HG03280 (cell line): ENCODE data around the gene R3HDM1.
"Not testable (repeated sequence)": the region's sequence is repeated elsewhere in the genome, so short reads cannot be mapped to it uniquely, and the experiment has no call there.

ENCODE experiments used
- ATAC-seq: cut with Tn5 transposase; IDR thresholded peaks from one replicate; pipeline ENCODE4 v1.9.1; 2021; ENCODE audit warnings: mild to moderate bottlenecking, moderate library complexity; ENCODE audit not compliant: unreplicated experiment

Gene R3HDM1

GRCh38 chr2:135531231-135532197, at the start of gene R3HDM1:
Gene R3HDM1 (plus strand): TSS chr2:135531484. CDS start chr2:135604846, 73,362 bp downstream.
- ATAC-seq, result peak; percentile 79

- no peak for ATAC-seq
These were observed 45.8 kb upstream of the R3HDM1 start for GRCh38 chr2:135485441-135485840.

- ATAC-seq, result no peak
These were observed 40.9 kb upstream of the R3HDM1 start for GRCh38 chr2:135490376-135490775.

GRCh38 chr2:135494503-135494902, 36.8 kb upstream of the R3HDM1 start:
- ATAC-seq, result no peak

GRCh38 chr2:135494917-135495316, 36.4 kb upstream of the R3HDM1 start:
- ATAC-seq, result no peak

- ATAC-seq, result not testable (repeated sequence)
These were observed 32.7 kb upstream of the R3HDM1 start for GRCh38 chr2:135498588-135498987.

- no peak for ATAC-seq
These were observed 26.5 kb upstream of the R3HDM1 start for GRCh38 chr2:135504811-135505210.

- no peak for ATAC-seq
These were observed 20.7 kb upstream of the R3HDM1 start for GRCh38 chr2:135510577-135510976.

- ATAC-seq, result no peak
These were observed 19.2 kb upstream of the R3HDM1 start for GRCh38 chr2:135512099-135512498.

GRCh38 chr2:135525786-135526185, 5.5 kb upstream of the R3HDM1 start:
- no peak for ATAC-seq

GRCh38 chr2:135528006-135528405, 3.3 kb upstream of the R3HDM1 start:
- ATAC-seq, result no peak

GRCh38 chr2:135530313-135531230, 712 bp upstream of the R3HDM1 start, which contains the start of gene ZRANB3:
Gene ZRANB3 (minus strand): TSS chr2:135531218.
- ATAC-seq, result peak; percentile 72

- no peak for ATAC-seq
These were observed 1.3 kb downstream of the R3HDM1 start for GRCh38 chr2:135532581-135532980.

GRCh38 chr2:135533545-135533944, 2.3 kb downstream of the R3HDM1 start:
- ATAC-seq, result not testable (repeated sequence)

- no peak for ATAC-seq
These were observed 15.2 kb downstream of the R3HDM1 start for GRCh38 chr2:135546436-135546835.

GRCh38 chr2:135547311-135547710, 16.0 kb downstream of the R3HDM1 start:
- ATAC-seq, result no peak

GRCh38 chr2:135551356-135551755, 20.1 kb downstream of the R3HDM1 start:
- ATAC-seq, result no peak

- no peak for ATAC-seq
These were observed 21.6 kb downstream of the R3HDM1 start for GRCh38 chr2:135552887-135553286.

GRCh38 chr2:135555311-135555710, 24.0 kb downstream of the R3HDM1 start:
- ATAC-seq, result no peak

GRCh38 chr2:135557530-135557929, 26.2 kb downstream of the R3HDM1 start:
- no peak for ATAC-seq

GRCh38 chr2:135561925-135562324, 30.6 kb downstream of the R3HDM1 start:
- ATAC-seq, result no peak
